ENCODE data around the gene GRM8.

GRM8 gene

GRCh38 chr7:127114742-127115265, 137.9 kb downstream of the GRM8 start:
- TF ChIP-seq CTCF (conservative IDR thresholded peaks at IDR 0.05) = no peak
- no peak overlapping the region for H3K27ac ChIP-seq

DNA sequence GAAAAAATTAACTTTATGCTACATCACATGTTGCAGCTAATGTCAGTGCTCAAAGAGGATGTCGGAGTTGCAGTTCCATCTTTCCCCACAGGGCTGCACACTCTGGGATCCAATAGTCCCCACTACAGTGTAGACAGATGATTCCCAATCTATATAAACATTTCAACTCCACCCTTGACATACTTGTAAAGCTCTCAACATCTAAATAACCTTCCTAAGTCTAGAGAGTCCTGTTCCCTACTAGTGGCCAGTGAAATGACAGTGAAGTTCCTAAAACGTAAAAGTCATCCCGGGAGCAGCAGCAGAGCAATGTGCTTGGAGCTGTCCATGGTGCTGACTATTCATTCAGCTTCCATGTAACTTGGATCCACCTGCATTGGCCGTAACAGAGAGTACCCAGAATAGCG, 145.1 kb downstream of the GRM8 start:
- TF ChIP-seq CTCF (conservative IDR thresholded peaks at IDR 0.05) = peak; percentile 73
- no peak overlapping the region for H3K27ac ChIP-seq

- peak overlapping the region; percentile 82 for H3K27ac ChIP-seq
- no peak for TF ChIP-seq CTCF (conservative IDR thresholded peaks at IDR 0.05)
Observed at GRCh38 chr7:127093340-127093739, 159.4 kb downstream of the GRM8 start.

- no peak for TF ChIP-seq CTCF (conservative IDR thresholded peaks at IDR 0.05)
Observed at GRCh38 chr7:127091620-127092019, 161.1 kb downstream of the GRM8 start.

GRCh38 chr7:127089146-127089545, 163.6 kb downstream of the GRM8 start:
- H3K27ac ChIP-seq = no peak overlapping the region
- TF ChIP-seq CTCF (conservative IDR thresholded peaks at IDR 0.05) = no peak

More at GRCh38 chr7:127091620-127092019, 161.1 kb downstream of the GRM8 start:
- no peak overlapping the region for H3K27ac ChIP-seq

DNA sequence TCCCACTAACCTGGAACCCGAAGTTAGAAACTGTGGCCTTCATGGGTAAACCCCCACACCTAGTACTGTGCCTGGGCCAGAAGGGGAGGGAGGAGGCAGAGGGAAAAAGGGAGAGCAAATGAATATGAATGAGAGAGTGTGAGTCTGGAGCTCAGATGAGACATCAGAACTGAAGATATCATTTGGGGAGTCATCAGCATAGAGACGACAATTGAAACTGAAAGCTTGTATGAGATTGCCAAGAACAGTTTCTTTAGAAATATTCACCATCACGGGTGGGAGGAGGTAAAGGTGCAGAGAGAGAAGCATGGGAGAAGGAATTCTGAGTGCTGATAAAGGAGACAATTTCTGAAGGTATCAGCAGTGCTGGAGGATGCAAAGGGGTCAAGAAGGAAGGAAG, 171.2 kb downstream of the GRM8 start:
- H3K27ac ChIP-seq = no peak overlapping the region
- no peak for TF ChIP-seq CTCF (conservative IDR thresholded peaks at IDR 0.05)

DNA sequence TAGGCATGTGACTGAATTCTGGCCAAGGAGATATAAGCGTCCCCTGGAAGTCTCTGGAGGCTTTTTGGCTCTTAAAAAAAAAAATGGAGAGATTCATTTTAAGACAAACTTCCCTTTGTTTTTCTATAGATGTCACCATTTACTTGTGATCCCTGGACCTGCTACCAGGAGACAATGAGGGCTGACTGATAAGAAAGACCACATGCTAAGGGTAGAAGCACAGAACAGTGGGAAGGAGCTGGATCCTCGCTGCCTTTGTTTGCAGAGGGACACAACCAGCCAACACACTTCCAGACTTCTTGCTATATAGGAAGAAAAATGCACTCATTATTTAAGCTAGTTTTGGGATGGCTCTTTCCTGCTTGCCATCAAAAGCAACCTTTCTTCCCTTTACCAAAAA, 172.2 kb downstream of the GRM8 start:
- TF ChIP-seq CTCF (conservative IDR thresholded peaks at IDR 0.05) = no peak
- no peak overlapping the region for H3K27ac ChIP-seq
